ENCODE results near the gene NMT1.

The NMT1 gene

GRCh38 chr17:45081047-45081703 is 20.1 kb downstream of the NMT1 start:
- DNase-seq (ENCODE audit: low read depth), result no peak

GRCh38 chr17:45086391-45086790 is 25.3 kb downstream of the NMT1 start:
- DNase-seq (ENCODE audit: low read depth), result no peak

- no peak for DNase-seq (ENCODE audit: low read depth)
Measured at GRCh38 chr17:45086865-45087503, 25.9 kb downstream of the NMT1 start.

GRCh38 chr17:45087504-45087975 is 26.4 kb downstream of the NMT1 start:
- DNase-seq (ENCODE audit: low read depth), result no peak

- DNase-seq (ENCODE audit: low read depth), result no peak
Measured at GRCh38 chr17:45087978-45088377, 26.9 kb downstream of the NMT1 start.

GRCh38 chr17:45088741-45089140 is 27.6 kb downstream of the NMT1 start:
- DNase-seq (ENCODE audit: low read depth), result no peak

- DNase-seq (ENCODE audit: low read depth), result no peak
Measured at GRCh38 chr17:45090711-45091110, 29.6 kb downstream of the NMT1 start.

GRCh38 chr17:45091778-45092425 is 30.8 kb downstream of the NMT1 start:
- no peak for DNase-seq (ENCODE audit: low read depth)

GRCh38 chr17:45092911-45093430 is 31.9 kb downstream of the NMT1 start:
- peak; percentile 99 for DNase-seq (ENCODE audit: low read depth)

- no peak for DNase-seq (ENCODE audit: low read depth)
Measured at GRCh38 chr17:45093444-45094110, 32.5 kb downstream of the NMT1 start.

GRCh38 chr17:45096141-45096540 is 35.0 kb downstream of the NMT1 start:
- DNase-seq (ENCODE audit: low read depth), result no peak

- DNase-seq (ENCODE audit: low read depth), result no peak
Measured at GRCh38 chr17:45096926-45097325, 35.8 kb downstream of the NMT1 start.

- no peak for DNase-seq (ENCODE audit: low read depth)
Measured at GRCh38 chr17:45098081-45098868, 37.2 kb downstream of the NMT1 start.

GRCh38 chr17:45098869-45099616 is 37.9 kb downstream of the NMT1 start:
- DNase-seq (ENCODE audit: low read depth), result no peak

GRCh38 chr17:45101546-45101882 is 40.4 kb downstream of the NMT1 start:
- no peak for DNase-seq (ENCODE audit: low read depth)

- no peak for DNase-seq (ENCODE audit: low read depth)
Measured at GRCh38 chr17:45101883-45102811, 41.0 kb downstream of the NMT1 start.

GRCh38 chr17:45102856-45103255 is 41.7 kb downstream of the NMT1 start:
- DNase-seq (ENCODE audit: low read depth), result no peak

GRCh38 chr17:45103269-45103795 is 42.2 kb downstream of the NMT1 start:
- no peak for DNase-seq (ENCODE audit: low read depth)

GRCh38 chr17:45104029-45104428 is 42.9 kb downstream of the NMT1 start:
- no peak for DNase-seq (ENCODE audit: low read depth)

GRCh38 chr17:45104497-45104896 is 43.4 kb downstream of the NMT1 start:
- no peak for DNase-seq (ENCODE audit: low read depth)

Measured in GM04503 (cell line).